Fibroblast of lung (primary cell): ENCODE measurements around the gene CPLANE2. TPM values are rescaled to one million over a fixed set of nuclear protein-coding genes. Genes with fewer than 3 reads are reported as not detected.

ENCODE experiments used
- DNase-seq, 2 donors: peaks; one replicate each; pipeline versions ENCODE4 v3.0.0 to v3.0.0-alpha.2; 2010; ENCODE audit warnings: low read depth in 2 of 2
- H2AFZ ChIP-seq: 2 replicates; pipeline ENCODE4 v1.5.1; 2012; ENCODE audit warnings: low read length, control low read depth, inconsistent platforms
- H3K27ac ChIP-seq: 2 replicates; pipeline ENCODE4 v1.5.1; 2011; ENCODE audit warnings: low read length, control low read depth; ENCODE audit not compliant: insufficient read depth
- H3K27me3 ChIP-seq: 2 replicates; pipeline ENCODE4 v1.5.1; 2011; ENCODE audit warnings: mild to moderate bottlenecking, low read length; ENCODE audit not compliant: control insufficient read depth, insufficient read depth
- H3K36me3 ChIP-seq: 2 replicates; pipeline ENCODE4 v1.5.1; 2011; ENCODE audit warnings: low read length; ENCODE audit not compliant: control insufficient read depth, insufficient read depth
- H3K4me1 ChIP-seq: 2 replicates; pipeline ENCODE4 v1.5.1; 2011; ENCODE audit warnings: low read length; ENCODE audit not compliant: control insufficient read depth, insufficient read depth; ENCODE audit errors: extremely low read depth
- H3K4me2 ChIP-seq: 2 replicates; pipeline ENCODE4 v1.5.1; 2011; ENCODE audit warnings: low read length, control low read depth; ENCODE audit not compliant: insufficient read depth; ENCODE audit errors: extremely low read depth
- H3K4me3 ChIP-seq, 4 experiments: fragments of 200-600 bp in 1 of 4; sonication (generic) in 1 of 4; replicated peaks in 1 of 4; 2 replicates each; pipeline ENCODE4 v1.5.1; 2011 to 2016; ENCODE audit warnings: low read length in 4 of 4, low read depth in 3 of 4, mild to moderate bottlenecking in 3 of 4, control low read depth in 2 of 4, inconsistent platforms in 1 of 4, mixed read lengths in 1 of 4; ENCODE audit not compliant: insufficient read depth in 1 of 4; ENCODE audit errors: control extremely low read depth in 1 of 4
- H3K79me2 ChIP-seq: 2 replicates; pipeline ENCODE4 v1.5.1; 2012; ENCODE audit warnings: mild to moderate bottlenecking, low read length, inconsistent platforms; ENCODE audit not compliant: control insufficient read depth, insufficient read depth
- H3K9ac ChIP-seq: 2 replicates; pipeline ENCODE4 v1.5.1; 2011; ENCODE audit warnings: mild to moderate bottlenecking, low read length, control low read depth; ENCODE audit not compliant: insufficient read depth
- H3K9me3 ChIP-seq: 2 replicates; pipeline ENCODE4 v1.5.1; 2012; ENCODE audit warnings: low read depth, low read length; ENCODE audit not compliant: control insufficient read depth, insufficient read depth
- H4K20me1 ChIP-seq: 2 replicates; pipeline ENCODE4 v1.5.1; 2011; ENCODE audit warnings: low read length; ENCODE audit not compliant: control insufficient read depth, insufficient read depth; ENCODE audit errors: extremely low read depth
- CTCF ChIP-seq, 2 donors: IDR thresholded peaks in 1 of 2; conservative IDR thresholded peaks in 1 of 2; 1 replicate in 1 of 2; 2 replicates in 1 of 2; pipeline ENCODE4 v1.5.1; 2011 to 2012; ENCODE audit warnings: low read length in 2 of 2, control low read depth in 1 of 2, inconsistent platforms in 1 of 2, low read depth in 1 of 2, mild to moderate bottlenecking in 1 of 2
- EZH2 ChIP-seq: IDR thresholded peaks from 2 replicates; pipeline ENCODE4 v1.5.1; 2012; ENCODE audit warnings: low read length, control low read depth, mild to moderate bottlenecking; ENCODE audit errors: missing control alignments
- polyA plus RNA-seq, 2 donors: library from polyadenylated mRNA; depleted of rRNA in 1 of 2; stranded (reverse) in 1 of 2; unstranded in 1 of 2; fragments of >200 nt; gene quantifications; 2 replicates each; pipeline ENCODE4 v1.2.1, GENCODE V29; 2011 to 2012; ENCODE audit warnings: missing spikeins in 1 of 2
- total RNA-seq: library from RNA; depleted of rRNA; stranded (reverse); fragments of >200 nt; gene quantifications from 2 replicates; pipeline ENCODE4 v1.2.1, GENCODE V29; 2014

CPLANE2 gene
- total and polyA plus RNA-seq, 2 donors (not counting 1 experiment from before 2014, with no cell fraction given) = 4.0 to 19.2 TPM

- no peak overlapping the region for H3K4me3 ChIP-seq
- TF ChIP-seq CTCF (conservative IDR thresholded peaks at IDR 0.05 in 1 of 2, IDR thresholded peaks at IDR 0.05 in 1 of 2; ENCODE audit: low read depth in 1 of 2, low read length in 2 of 2) (no peak), EZH2 (no peak)
- H3K9me3 ChIP-seq = no peaks in the 10 kb centered on the region
- H3K9ac ChIP-seq = no peak overlapping the region
- no peak for DNase-seq
- no peaks in the 10 kb centered on the region for H4K20me1 ChIP-seq
- H3K27me3 ChIP-seq = peaks cover 3% of the 10 kb centered on the region
- peaks cover 7% of the 10 kb centered on the region for H3K4me1 ChIP-seq
- H3K4me2 ChIP-seq = no peak overlapping the region
- no peaks in the 10 kb centered on the region for H3K79me2 ChIP-seq
- H2AFZ ChIP-seq = no peak overlapping the region
- no peak overlapping the region for H3K27ac ChIP-seq
- H3K36me3 ChIP-seq = no peaks in the 10 kb centered on the region
Measured at GRCh38 chr1:16189921-16190621, 46.9 kb downstream of the CPLANE2 start.

GRCh38 chr1:16189003-16189402 lies 48.0 kb downstream of the CPLANE2 start:
- Histone ChIP-seq H3K9me3 (no peaks in the 10 kb centered on the region), H3K36me3 (no peaks in the 10 kb centered on the region), H3K27me3 (peaks cover 3% of the 10 kb centered on the region), H3K27ac (no peak overlapping the region), H2AFZ (no peak overlapping the region), H3K9ac (no peak overlapping the region), H3K79me2 (no peaks in the 10 kb centered on the region), H3K4me3 (no peak overlapping the region), H3K4me2 (no peak overlapping the region), H3K4me1 (peaks cover 9% of the 10 kb centered on the region), H4K20me1 (no peaks in the 10 kb centered on the region)
- TF ChIP-seq EZH2 = no peak
- TF ChIP-seq CTCF (conservative IDR thresholded peaks at IDR 0.05 in 1 of 2, IDR thresholded peaks at IDR 0.05 in 1 of 2; ENCODE audit: low read depth in 1 of 2, low read length in 2 of 2) = no peak
- peak in 1 of 2 donors; percentile 41 for DNase-seq

GRCh38 chr1:16187748-16188401 lies 49.1 kb downstream of the CPLANE2 start:
- peak; percentile 73 to 76 for DNase-seq
- Histone ChIP-seq H3K4me1 (peaks cover 9% of the 10 kb centered on the region), H3K9me3 (no peaks in the 10 kb centered on the region), H3K9ac (no peak overlapping the region), H3K4me2 (no peak overlapping the region), H3K4me3 (no peak overlapping the region), H3K36me3 (no peaks in the 10 kb centered on the region), H2AFZ (no peak overlapping the region), H3K27ac (no peak overlapping the region), H4K20me1 (no peaks in the 10 kb centered on the region), H3K27me3 (peaks cover 3% of the 10 kb centered on the region), H3K79me2 (no peaks in the 10 kb centered on the region)
- peak; percentile 94 to 98 for TF ChIP-seq CTCF (conservative IDR thresholded peaks at IDR 0.05 in 1 of 2, IDR thresholded peaks at IDR 0.05 in 1 of 2; ENCODE audit: low read depth in 1 of 2, low read length in 2 of 2)
- no peak for TF ChIP-seq EZH2
